ENCODE results near the gene CDH20.

GRCh38 chr18:61350578-61350977, 17.3 kb downstream of the CDH20 start:
- TF ChIP-seq POLR2AphosphoS5 (IDR thresholded peaks at IDR 0.05; ENCODE audit: low read depth, low read length) (no peak), POLR2A (IDR thresholded peaks at IDR 0.05; ENCODE audit: low read depth, low read length) (no peak), SPI1 (IDR thresholded peaks at IDR 0.05; ENCODE audit: low read depth, low read length) (no peak), TAF1 (IDR thresholded peaks at IDR 0.05; ENCODE audit: low read depth, low read length) (no peak), POU2F2 (IDR thresholded peaks at IDR 0.05; ENCODE audit: low read depth, low read length) (no peak)
